D341Med (cell line): Measurements from ENCODE around the gene DHX9.

Source experiments
- DNase-seq: peaks from one replicate; pipeline ENCODE4 v3.0.0; 2012; ENCODE audit warnings: low spot score

DHX9 gene

GRCh38 chr1:182841368-182841988, 2.3 kb downstream of the DHX9 start:
- no peak for DNase-seq

GRCh38 chr1:182842265-182842664, 3.1 kb downstream of the DHX9 start:
- DNase-seq = no peak

- no peak for DNase-seq
Measured at GRCh38 chr1:182845379-182845778, 6.2 kb downstream of the DHX9 start.

- peak; percentile 62 for DNase-seq
Measured at GRCh38 chr1:182845894-182846293, 6.7 kb downstream of the DHX9 start.

- DNase-seq = no peak
Measured at GRCh38 chr1:182847105-182847504, 8.0 kb downstream of the DHX9 start.

GRCh38 chr1:182848736-182849135, 9.6 kb downstream of the DHX9 start:
- no peak for DNase-seq

- no peak for DNase-seq
Measured at GRCh38 chr1:182850319-182850718, 11.2 kb downstream of the DHX9 start.

- DNase-seq = no peak
Measured at GRCh38 chr1:182851825-182852224, 12.7 kb downstream of the DHX9 start.

- no peak for DNase-seq
Measured at GRCh38 chr1:182855911-182856310, 16.8 kb downstream of the DHX9 start.

GRCh38 chr1:182857212-182857611, 18.1 kb downstream of the DHX9 start:
- DNase-seq = no peak

GRCh38 chr1:182860658-182861057, 21.5 kb downstream of the DHX9 start:
- no peak for DNase-seq

- DNase-seq = no peak
Measured at GRCh38 chr1:182861994-182862393, 22.8 kb downstream of the DHX9 start.

GRCh38 chr1:182862827-182863226, 23.7 kb downstream of the DHX9 start:
- DNase-seq = no peak

- no peak for DNase-seq
Measured at GRCh38 chr1:182863940-182864339, 24.8 kb downstream of the DHX9 start.

GRCh38 chr1:182867861-182868260, 28.7 kb downstream of the DHX9 start:
- DNase-seq = no peak

GRCh38 chr1:182869241-182869666, 30.1 kb downstream of the DHX9 start:
- DNase-seq = no peak

- no peak for DNase-seq
Measured at GRCh38 chr1:182872881-182873280, 33.7 kb downstream of the DHX9 start.

GRCh38 chr1:182875889-182876288, 36.7 kb downstream of the DHX9 start:
- DNase-seq = no peak

GRCh38 chr1:182877331-182877730, 38.2 kb downstream of the DHX9 start:
- no peak for DNase-seq

- DNase-seq = no peak
Measured at GRCh38 chr1:182877842-182878241, 38.7 kb downstream of the DHX9 start.

- DNase-seq = no peak
Measured at GRCh38 chr1:182884872-182885271, 45.7 kb downstream of the DHX9 start.

- no peak for DNase-seq
Measured at GRCh38 chr1:182885591-182885990, 46.4 kb downstream of the DHX9 start.

- no peak for DNase-seq
Measured at GRCh38 chr1:182886985-182887384, 47.8 kb downstream of the DHX9 start.

GRCh38 chr1:182888736-182889531, 49.8 kb downstream of the DHX9 start:
- DNase-seq = no peak
